ENCODE measurements around the gene VAMP3.
A peak's percentile ranks its signal among the peaks of the same experiment; 100 is the strongest.

VAMP3 gene

DNA sequence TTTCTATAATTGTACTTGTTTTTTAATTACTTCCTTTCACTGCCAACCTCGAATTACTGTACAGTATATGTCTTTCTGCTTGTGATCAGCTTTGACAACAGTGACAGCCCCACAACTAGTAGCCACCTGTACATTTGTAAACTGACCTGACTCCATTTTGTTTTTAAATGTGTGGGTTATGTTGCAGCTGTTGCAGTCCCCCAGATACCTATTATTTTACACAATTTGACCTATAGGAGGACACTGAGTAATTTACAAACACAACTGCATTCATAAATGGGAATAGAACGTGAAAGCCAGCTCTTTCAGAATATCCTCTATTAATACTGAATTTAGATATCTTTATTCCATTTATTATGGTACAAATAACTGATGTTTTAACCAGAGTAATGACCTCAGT, 2.5 kb upstream of the VAMP3 start:
- Mint-ChIP-seq H3K27me3 (ENCODE audit: low read depth) (no peaks in the 10 kb centered on the region), H3K4me1 (peaks cover 31% of the 10 kb centered on the region), H3K36me3 (ENCODE audit: low read depth) (peaks cover 13% of the 10 kb centered on the region), H3K4me3 (peak overlapping the region in 1 of 3 experiments; percentile 52), H3K9me3 (no peaks in the 10 kb centered on the region), H3K27ac (peak overlapping the region in 1 of 3 experiments; percentile 55)
- TF ChIP-seq, protein P1, sequence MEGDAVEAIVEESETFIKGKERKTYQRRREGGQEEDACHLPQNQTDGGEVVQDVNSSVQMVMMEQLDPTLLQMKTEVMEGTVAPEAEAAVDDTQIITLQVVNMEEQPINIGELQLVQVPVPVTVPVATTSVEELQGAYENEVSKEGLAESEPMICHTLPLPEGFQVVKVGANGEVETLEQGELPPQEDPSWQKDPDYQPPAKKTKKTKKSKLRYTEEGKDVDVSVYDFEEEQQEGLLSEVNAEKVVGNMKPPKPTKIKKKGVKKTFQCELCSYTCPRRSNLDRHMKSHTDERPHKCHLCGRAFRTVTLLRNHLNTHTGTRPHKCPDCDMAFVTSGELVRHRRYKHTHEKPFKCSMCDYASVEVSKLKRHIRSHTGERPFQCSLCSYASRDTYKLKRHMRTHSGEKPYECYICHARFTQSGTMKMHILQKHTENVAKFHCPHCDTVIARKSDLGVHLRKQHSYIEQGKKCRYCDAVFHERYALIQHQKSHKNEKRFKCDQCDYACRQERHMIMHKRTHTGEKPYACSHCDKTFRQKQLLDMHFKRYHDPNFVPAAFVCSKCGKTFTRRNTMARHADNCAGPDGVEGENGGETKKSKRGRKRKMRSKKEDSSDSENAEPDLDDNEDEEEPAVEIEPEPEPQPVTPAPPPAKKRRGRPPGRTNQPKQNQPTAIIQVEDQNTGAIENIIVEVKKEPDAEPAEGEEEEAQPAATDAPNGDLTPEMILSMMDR (IDR thresholded peaks at IDR 0.05; ENCODE audit: unreplicated experiment in 3 of 3): no peak

DNA sequence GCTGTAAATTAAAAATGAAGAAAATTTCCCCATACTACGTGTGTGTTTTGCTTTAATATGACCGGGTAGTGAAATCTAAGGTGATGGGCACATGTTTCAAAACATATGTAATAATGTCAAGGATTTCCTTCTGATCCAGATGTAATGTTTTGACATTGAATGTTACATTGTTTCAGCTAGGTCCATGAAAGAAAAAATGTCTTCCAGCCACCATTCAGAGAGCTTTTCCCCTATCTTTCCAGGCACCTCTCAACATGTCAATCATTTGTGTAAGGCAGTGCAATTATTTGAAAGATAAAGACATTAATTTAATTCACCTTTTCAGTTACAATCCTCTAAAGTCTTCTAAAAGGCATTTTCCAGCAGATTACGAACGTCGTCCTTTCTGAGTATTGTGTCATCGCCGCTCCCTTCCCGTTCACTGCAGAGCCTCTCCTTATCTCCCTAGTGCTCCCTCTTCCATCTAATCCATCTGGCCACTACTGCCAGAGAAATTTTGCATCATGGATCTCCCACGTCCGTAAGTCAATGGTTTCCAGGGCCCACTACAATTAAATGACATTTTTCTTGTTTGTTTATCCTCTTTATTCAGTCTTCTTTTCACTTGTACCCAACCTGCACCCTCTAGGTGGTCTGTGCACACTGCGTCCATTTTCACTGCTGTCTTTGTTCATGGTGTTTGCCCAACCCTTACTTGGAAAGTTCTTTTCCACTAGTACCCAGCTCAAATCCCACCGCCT, 1.3 kb upstream of the VAMP3 start:
- no peaks in the 10 kb centered on the region for H3K27me3 Mint-ChIP-seq (ENCODE audit: low read depth)
- peak overlapping the region; percentile 52 to 65 (median 62) for H3K4me3 Mint-ChIP-seq

GRCh38 chr1:7770669-7770996, 463 bp upstream of the VAMP3 start:
- H3K27me3 Mint-ChIP-seq (ENCODE audit: low read depth): no peaks in the 10 kb centered on the region
- peaks cover 30% of the 10 kb centered on the region for H3K36me3 Mint-ChIP-seq (ENCODE audit: low read depth)
- no peaks in the 10 kb centered on the region for H3K9me3 Mint-ChIP-seq
- peak overlapping the region in 2 of 3 experiments; percentile 73 to 86 for H3K27ac Mint-ChIP-seq
- TF ChIP-seq, protein P1 (IDR thresholded peaks at IDR 0.05; ENCODE audit: unreplicated experiment in 3 of 3): no peak
- peak overlapping the region; percentile 86 to 92 (median 90) for H3K4me3 Mint-ChIP-seq
- H3K4me1 Mint-ChIP-seq: peaks cover 33% of the 10 kb centered on the region

More for the DNA sequence above, 1.3 kb upstream of the VAMP3 start:
- no peaks in the 10 kb centered on the region for H3K9me3 Mint-ChIP-seq
- peaks cover 33% of the 10 kb centered on the region for H3K4me1 Mint-ChIP-seq
- H3K36me3 Mint-ChIP-seq (ENCODE audit: low read depth): peaks cover 25% of the 10 kb centered on the region
- TF ChIP-seq, protein P1 (IDR thresholded peaks at IDR 0.05; ENCODE audit: unreplicated experiment in 3 of 3): no peak
- H3K27ac Mint-ChIP-seq: no peak overlapping the region

GRCh38 chr1:7771823-7772299, 765 bp downstream of the VAMP3 start:
- peak overlapping the region in 2 of 3 experiments; percentile 57 to 86 for H3K27ac Mint-ChIP-seq
- H3K4me1 Mint-ChIP-seq: peaks cover 33% of the 10 kb centered on the region
- TF ChIP-seq, protein P1 (IDR thresholded peaks at IDR 0.05; ENCODE audit: unreplicated experiment in 3 of 3): no peak
- peaks cover 42% of the 10 kb centered on the region for H3K36me3 Mint-ChIP-seq (ENCODE audit: low read depth)
- peak overlapping the region; percentile 92 to 95 (median 95) for H3K4me3 Mint-ChIP-seq
- no peaks in the 10 kb centered on the region for H3K27me3 Mint-ChIP-seq (ENCODE audit: low read depth)
- no peaks in the 10 kb centered on the region for H3K9me3 Mint-ChIP-seq

DNA sequence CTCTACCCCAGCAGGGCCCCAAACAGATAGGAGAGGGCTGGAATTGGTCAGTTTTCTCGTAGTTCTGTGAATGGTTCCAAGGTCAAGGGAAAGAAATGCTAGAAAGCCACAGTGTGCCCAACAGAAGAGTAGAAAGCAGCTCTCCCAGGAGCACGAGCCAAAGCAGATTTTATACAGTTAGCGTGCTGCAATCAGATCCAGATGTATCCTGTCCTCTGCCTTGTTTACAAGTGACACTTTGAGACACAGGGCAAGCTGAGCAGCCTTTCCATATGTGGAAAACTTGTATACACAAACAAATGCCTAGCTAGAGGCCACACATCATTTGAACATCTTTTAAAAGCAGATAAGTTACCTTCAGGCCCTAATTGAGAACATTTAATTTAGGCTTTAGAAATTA, 6.5 kb downstream of the VAMP3 start:
- Mint-ChIP-seq H3K4me1 (peaks cover 11% of the 10 kb centered on the region), H3K4me3 (no peak overlapping the region), H3K9me3 (no peaks in the 10 kb centered on the region), H3K27ac (no peak overlapping the region), H3K36me3 (ENCODE audit: low read depth) (peaks cover 75% of the 10 kb centered on the region), H3K27me3 (ENCODE audit: low read depth) (no peaks in the 10 kb centered on the region)
- TF ChIP-seq, protein P1 (IDR thresholded peaks at IDR 0.05; ENCODE audit: unreplicated experiment in 3 of 3): no peak

DNA sequence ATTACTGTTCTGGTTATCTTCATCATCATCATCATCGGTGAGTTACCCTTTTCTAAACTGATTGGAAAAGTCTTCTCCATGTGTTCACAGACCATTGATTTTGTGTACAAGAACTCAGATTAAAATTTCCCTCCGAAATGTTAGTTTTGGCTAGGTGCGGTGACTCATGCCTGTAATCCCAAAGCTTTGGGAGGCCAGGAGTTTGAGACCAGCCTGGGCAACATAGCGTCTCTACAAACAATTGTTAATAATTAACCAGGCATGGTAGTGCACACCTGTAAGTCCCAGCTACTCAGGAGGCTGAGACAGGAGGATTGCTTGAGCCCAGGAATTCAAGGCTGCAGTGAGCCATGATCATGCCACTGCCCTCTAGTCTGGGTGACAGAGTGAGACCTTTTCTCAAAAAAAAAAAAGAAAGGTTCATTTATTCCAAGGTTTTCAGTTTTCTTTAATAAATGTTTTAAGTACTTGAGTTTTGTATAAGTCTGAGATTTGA, 7.1 kb downstream of the VAMP3 start:
- H3K27me3 Mint-ChIP-seq (ENCODE audit: low read depth): no peaks in the 10 kb centered on the region
- no peaks in the 10 kb centered on the region for H3K9me3 Mint-ChIP-seq
- H3K4me3 Mint-ChIP-seq: no peak overlapping the region
- no peak overlapping the region for H3K27ac Mint-ChIP-seq
- peaks cover 70% of the 10 kb centered on the region for H3K36me3 Mint-ChIP-seq (ENCODE audit: low read depth)
- TF ChIP-seq, protein P1 (IDR thresholded peaks at IDR 0.05; ENCODE audit: unreplicated experiment in 3 of 3): no peak
- peaks cover 6% of the 10 kb centered on the region for H3K4me1 Mint-ChIP-seq

Measured in nephron (organoid).